Colonic mucosa (tissue), 4 donors: ENCODE data around the gene CD163L1. TPM values are rescaled to one million over a fixed set of nuclear protein-coding genes. Genes with fewer than 3 reads are reported as not detected.
"Not testable (repeated sequence)": the region's sequence is repeated elsewhere in the genome, so short reads cannot be mapped to it uniquely, and the experiment has no call there.

Experiments used
- DNase-seq: peaks from one replicate; pipeline ENCODE4 v3.0.0-alpha.2; 2020
- H3K27ac ChIP-seq: fragments of 200-600 bp; one replicate; pipeline ENCODE4 v1.8.0; 2021
- H3K27me3 ChIP-seq: fragments of 200-600 bp; one replicate; pipeline ENCODE4 v1.8.0; 2021
- H3K36me3 ChIP-seq: fragments of 200-600 bp; one replicate; pipeline ENCODE4 v1.8.0; 2021
- H3K4me1 ChIP-seq: fragments of 200-600 bp; one replicate; pipeline ENCODE4 v1.8.0; 2021; ENCODE audit warnings: mild to moderate bottlenecking
- H3K4me3 ChIP-seq: fragments of 200-600 bp; one replicate; pipeline ENCODE4 v1.8.0; 2021
- H3K9ac ChIP-seq, 2 donors: one replicate each; pipeline ENCODE4 v1.7.0; 2013; ENCODE audit warnings: control low read depth in 2 of 2, low read depth in 2 of 2, low read length in 2 of 2
- H3K9me3 ChIP-seq: fragments of 200-600 bp; one replicate; pipeline ENCODE4 v1.8.0; 2021
- intact Hi-C: fragments of 100-400 bp; cut with DNase I; formaldehyde crosslinking; loops from one replicate; pipeline ENCODE4 v1.14.1; 2022
- total RNA-seq, 2 donors: library from RNA; stranded (reverse); fragmentation: NEBNext Ultra II Directional in 1 of 2; extraction: Animal tissue kit (Norgen Biotek cat#: 25700) in 1 of 2; gene quantifications; one replicate each; pipeline ENCODE4 v1.2.1, GENCODE V29; 2021
- TF ChIP-seq, protein P1 (sequence below): fragments of 200-600 bp; IDR thresholded peaks from one replicate; pipeline ENCODE4 v1.8.0; 2022; ENCODE audit warnings: antibody characterized with exemption, mild to moderate bottlenecking
- donor health status: healthy.
- donor health status: DM: no; HTN: no; CAD: no.
- donor health status: DM: no; HTN: no; CAD: no.

CD163L1 gene
- total RNA-seq, 2 donors from 2014 or later = 4.2 to 7.6 TPM

DNA sequence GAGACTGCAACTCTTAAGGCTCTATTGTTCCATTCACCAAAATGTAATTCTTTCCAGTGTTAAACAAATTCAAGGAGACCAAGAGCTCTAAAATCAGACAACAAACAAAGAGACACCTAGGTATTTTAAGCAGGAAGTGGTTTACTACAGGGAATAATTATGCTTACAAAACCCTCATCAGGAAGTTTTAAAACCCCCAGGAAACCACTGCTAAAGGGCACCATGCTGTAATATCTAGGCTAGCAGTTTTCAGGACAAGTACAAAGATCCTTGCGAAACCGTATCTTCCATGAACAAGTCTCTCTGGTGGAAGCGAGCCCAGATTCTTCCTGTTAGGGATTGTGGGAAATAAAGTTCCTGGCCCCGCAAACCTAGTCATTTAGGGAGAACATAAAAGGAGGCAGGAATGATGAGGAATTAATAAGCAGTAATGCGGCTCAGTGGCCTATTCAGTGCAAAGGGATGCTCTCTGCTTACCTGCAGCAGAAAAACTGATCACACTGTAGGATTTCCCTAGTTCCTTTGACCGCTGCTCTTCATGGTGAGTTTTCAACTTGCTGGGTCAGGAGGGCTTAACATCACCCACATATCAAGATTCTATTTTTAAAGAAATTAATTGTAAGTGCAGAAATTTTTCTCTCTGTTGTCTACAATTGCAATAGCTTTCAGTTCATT lies 97.3 kb downstream of the CD163L1 start:
- no peaks in the 10 kb centered on the region for H3K27me3 ChIP-seq
- H3K4me1 ChIP-seq = no peaks in the 10 kb centered on the region
- no peak overlapping the region for H3K27ac ChIP-seq
- no peaks in the 10 kb centered on the region for H3K36me3 ChIP-seq
- DNase-seq = no peak
- H3K9me3 ChIP-seq = no peaks in the 10 kb centered on the region
- no peak overlapping the region for H3K4me3 ChIP-seq
- intact Hi-C loops = no loop called here
- H3K9ac ChIP-seq = no peak overlapping the region
- TF ChIP-seq, protein P1, sequence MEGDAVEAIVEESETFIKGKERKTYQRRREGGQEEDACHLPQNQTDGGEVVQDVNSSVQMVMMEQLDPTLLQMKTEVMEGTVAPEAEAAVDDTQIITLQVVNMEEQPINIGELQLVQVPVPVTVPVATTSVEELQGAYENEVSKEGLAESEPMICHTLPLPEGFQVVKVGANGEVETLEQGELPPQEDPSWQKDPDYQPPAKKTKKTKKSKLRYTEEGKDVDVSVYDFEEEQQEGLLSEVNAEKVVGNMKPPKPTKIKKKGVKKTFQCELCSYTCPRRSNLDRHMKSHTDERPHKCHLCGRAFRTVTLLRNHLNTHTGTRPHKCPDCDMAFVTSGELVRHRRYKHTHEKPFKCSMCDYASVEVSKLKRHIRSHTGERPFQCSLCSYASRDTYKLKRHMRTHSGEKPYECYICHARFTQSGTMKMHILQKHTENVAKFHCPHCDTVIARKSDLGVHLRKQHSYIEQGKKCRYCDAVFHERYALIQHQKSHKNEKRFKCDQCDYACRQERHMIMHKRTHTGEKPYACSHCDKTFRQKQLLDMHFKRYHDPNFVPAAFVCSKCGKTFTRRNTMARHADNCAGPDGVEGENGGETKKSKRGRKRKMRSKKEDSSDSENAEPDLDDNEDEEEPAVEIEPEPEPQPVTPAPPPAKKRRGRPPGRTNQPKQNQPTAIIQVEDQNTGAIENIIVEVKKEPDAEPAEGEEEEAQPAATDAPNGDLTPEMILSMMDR = no peak

DNA sequence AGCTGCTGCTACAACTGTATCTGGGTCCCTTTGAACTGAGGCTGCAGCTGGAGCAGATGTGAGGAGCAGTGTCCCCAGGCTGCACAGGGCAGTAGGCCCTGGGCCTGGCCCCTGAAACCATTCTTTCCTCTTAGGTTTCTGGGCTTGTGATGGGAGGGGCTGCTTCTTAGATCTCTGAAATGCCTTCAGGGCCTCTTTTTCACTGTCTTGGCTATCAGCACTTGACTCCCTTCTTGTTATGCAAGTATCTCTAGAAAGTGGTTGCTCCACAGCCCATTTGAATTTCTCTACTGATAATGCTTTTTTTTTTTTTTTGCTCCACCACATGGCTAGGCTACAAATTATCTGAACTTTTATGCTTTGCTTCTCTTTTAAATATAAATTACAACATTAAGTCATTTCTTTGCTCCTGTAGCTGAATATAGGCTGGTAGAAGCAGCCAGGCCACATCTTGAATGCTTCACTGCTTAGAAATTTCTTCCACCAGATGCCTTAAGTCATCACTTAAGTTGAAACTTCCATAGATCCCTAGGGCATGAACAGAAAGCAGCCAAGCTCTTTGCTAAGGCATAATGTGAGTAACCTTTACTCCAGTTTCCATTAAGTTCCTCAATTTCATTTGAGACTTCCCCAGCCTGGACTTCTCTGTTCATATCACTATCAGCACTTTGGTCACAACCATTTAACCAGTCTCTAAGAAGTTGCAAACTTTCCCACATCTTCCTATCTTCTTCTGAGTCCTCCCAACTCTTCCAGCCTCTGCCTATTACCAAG lies 98.9 kb downstream of the CD163L1 start:
- H3K27me3 ChIP-seq = no peaks in the 10 kb centered on the region
- no peaks in the 10 kb centered on the region for H3K9me3 ChIP-seq
- no peaks in the 10 kb centered on the region for H3K4me1 ChIP-seq
- no peaks in the 10 kb centered on the region for H3K36me3 ChIP-seq
- intact Hi-C loops = no loop called here
- TF ChIP-seq, protein P1 = no peak
- H3K9ac ChIP-seq = no peak overlapping the region
- no peak overlapping the region for H3K27ac ChIP-seq
- H3K4me3 ChIP-seq = no peak overlapping the region
- no peak for DNase-seq

GRCh38 chr12:7339675-7340074 lies 104.3 kb downstream of the CD163L1 start:
- DNase-seq = no peak
- no peak overlapping the region for H3K9ac ChIP-seq
- TF ChIP-seq, protein P1 = no peak
- intact Hi-C loops = no loop called here
- no peak overlapping the region for H3K4me3 ChIP-seq
- H3K27ac ChIP-seq = no peak overlapping the region
- H3K9me3 ChIP-seq = no peaks in the 10 kb centered on the region
- no peaks in the 10 kb centered on the region for H3K27me3 ChIP-seq
- no peaks in the 10 kb centered on the region for H3K36me3 ChIP-seq
- no peaks in the 10 kb centered on the region for H3K4me1 ChIP-seq

GRCh38 chr12:7337790-7338189 lies 106.2 kb downstream of the CD163L1 start:
- H3K36me3 ChIP-seq, H3K27ac ChIP-seq, H3K9ac ChIP-seq, H3K27me3 ChIP-seq, H3K9me3 ChIP-seq, H3K4me1 ChIP-seq, intact Hi-C loops, DNase-seq, H3K4me3 ChIP-seq: not testable (repeated sequence)

DNA sequence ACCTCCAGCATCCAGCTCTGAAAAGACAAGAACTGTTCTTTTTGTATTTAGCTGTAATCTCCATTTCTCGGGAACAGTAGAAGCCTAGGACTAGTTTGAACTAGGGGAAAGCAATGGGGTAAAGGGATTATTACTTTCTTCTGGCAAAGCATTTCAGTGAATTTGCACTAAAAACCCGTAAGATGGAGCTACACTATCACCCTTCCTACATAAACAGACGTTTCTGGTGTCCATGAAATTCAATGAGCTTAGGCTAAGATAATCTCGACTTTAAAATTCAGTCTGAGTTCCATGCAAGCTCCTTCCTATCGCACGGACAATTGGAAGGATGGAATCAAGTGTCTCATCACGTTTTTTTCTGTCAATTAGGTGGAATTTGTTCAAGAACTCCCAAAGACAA lies 116.0 kb downstream of the CD163L1 start:
- no peak for DNase-seq
- Histone ChIP-seq H3K9ac (no peak overlapping the region), H3K27ac (no peak overlapping the region), H3K36me3 (no peaks in the 10 kb centered on the region), H3K4me3 (no peak overlapping the region), H3K9me3 (no peaks in the 10 kb centered on the region), H3K27me3 (no peaks in the 10 kb centered on the region), H3K4me1 (no peaks in the 10 kb centered on the region)
- TF ChIP-seq, protein P1 = no peak
- intact Hi-C loops = no loop called here

DNA sequence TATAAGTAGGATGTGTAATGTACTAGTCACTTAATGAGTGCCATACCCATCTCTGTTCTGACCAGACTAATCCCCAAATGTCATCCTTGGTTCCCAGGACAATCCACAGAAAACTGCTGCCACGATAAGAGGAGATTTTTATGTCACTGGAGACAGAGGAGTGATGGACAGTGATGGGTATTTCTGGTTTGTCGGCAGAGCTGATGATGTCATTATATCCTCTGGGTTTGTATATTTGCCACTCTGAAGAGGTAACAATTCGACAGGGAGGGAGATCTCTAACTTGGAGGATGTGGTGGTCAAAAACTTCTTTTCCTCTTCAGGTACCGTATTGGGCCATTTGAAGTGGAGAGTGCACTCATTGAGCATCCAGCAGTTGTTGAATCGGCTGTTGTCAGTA lies 119.8 kb downstream of the CD163L1 start:
- Histone ChIP-seq H3K27ac (no peak overlapping the region), H3K36me3 (no peaks in the 10 kb centered on the region), H3K4me1 (no peaks in the 10 kb centered on the region), H3K9me3 (no peaks in the 10 kb centered on the region), H3K27me3 (no peaks in the 10 kb centered on the region), H3K9ac (no peak overlapping the region), H3K4me3 (no peak overlapping the region)
- intact Hi-C loops = no loop called here
- TF ChIP-seq, protein P1 = no peak
- DNase-seq = no peak
